ENCODE data around the gene INSYN2A.

Gene INSYN2A

GRCh38 chr10:127210936-127211466 lies 14.6 kb upstream of the INSYN2A start:
- DNase-seq: no peak
- Mint-ChIP-seq H3K4me3 (no peak overlapping the region), H3K27me3 (peaks cover 6% of the 10 kb centered on the region), H3K27ac (no peak overlapping the region), H3K4me1 (ENCODE audit: low read depth) (no peaks in the 10 kb centered on the region), H3K9me3 (no peaks in the 10 kb centered on the region), H3K36me3 (ENCODE audit: low read depth) (no peaks in the 10 kb centered on the region)

GRCh38 chr10:127207081-127207480 lies 10.7 kb upstream of the INSYN2A start:
- Mint-ChIP-seq H3K27ac (no peak overlapping the region), H3K4me1 (ENCODE audit: low read depth) (no peaks in the 10 kb centered on the region), H3K4me3 (no peak overlapping the region), H3K27me3 (no peaks in the 10 kb centered on the region), H3K36me3 (ENCODE audit: low read depth) (no peaks in the 10 kb centered on the region), H3K9me3 (no peaks in the 10 kb centered on the region)
- no peak for DNase-seq

GRCh38 chr10:127203067-127203466 lies 6.7 kb upstream of the INSYN2A start:
- no peak overlapping the region for H3K27ac Mint-ChIP-seq
- H3K4me1 Mint-ChIP-seq (ENCODE audit: low read depth): no peaks in the 10 kb centered on the region
- H3K36me3 Mint-ChIP-seq (ENCODE audit: low read depth): no peaks in the 10 kb centered on the region
- H3K27me3 Mint-ChIP-seq: peaks cover 10% of the 10 kb centered on the region
- H3K4me3 Mint-ChIP-seq: no peak overlapping the region
- no peak for DNase-seq
- H3K9me3 Mint-ChIP-seq: no peaks in the 10 kb centered on the region

- Mint-ChIP-seq H3K27me3 (peaks cover 24% of the 10 kb centered on the region), H3K27ac (no peak overlapping the region), H3K4me3 (no peak overlapping the region), H3K36me3 (ENCODE audit: low read depth) (no peaks in the 10 kb centered on the region), H3K9me3 (no peaks in the 10 kb centered on the region), H3K4me1 (ENCODE audit: low read depth) (peaks cover 3% of the 10 kb centered on the region)
- no peak for DNase-seq
These were observed 4.3 kb upstream of the INSYN2A start for GRCh38 chr10:127200646-127201045.

- Mint-ChIP-seq H3K36me3 (ENCODE audit: low read depth) (no peaks in the 10 kb centered on the region), H3K27ac (no peak overlapping the region), H3K4me1 (ENCODE audit: low read depth) (peaks cover 3% of the 10 kb centered on the region), H3K27me3 (peaks cover 39% of the 10 kb centered on the region), H3K9me3 (no peaks in the 10 kb centered on the region), H3K4me3 (no peak overlapping the region)
- DNase-seq: no peak
These were observed 2.3 kb upstream of the INSYN2A start for GRCh38 chr10:127198721-127199120.

GRCh38 chr10:127198307-127198706 lies 1.9 kb upstream of the INSYN2A start:
- peaks cover 43% of the 10 kb centered on the region for H3K27me3 Mint-ChIP-seq
- no peak for DNase-seq
- H3K4me1 Mint-ChIP-seq (ENCODE audit: low read depth): peaks cover 3% of the 10 kb centered on the region
- H3K27ac Mint-ChIP-seq: no peak overlapping the region
- H3K9me3 Mint-ChIP-seq: no peaks in the 10 kb centered on the region
- H3K4me3 Mint-ChIP-seq: no peak overlapping the region
- H3K36me3 Mint-ChIP-seq (ENCODE audit: low read depth): no peaks in the 10 kb centered on the region

GRCh38 chr10:127197154-127197432 lies 702 bp upstream of the INSYN2A start:
- Mint-ChIP-seq H3K4me1 (ENCODE audit: low read depth) (peaks cover 3% of the 10 kb centered on the region), H3K36me3 (ENCODE audit: low read depth) (no peaks in the 10 kb centered on the region), H3K9me3 (no peaks in the 10 kb centered on the region), H3K27me3 (peaks cover 52% of the 10 kb centered on the region), H3K4me3 (no peak overlapping the region), H3K27ac (no peak overlapping the region)
- DNase-seq: no peak

- no peaks in the 10 kb centered on the region for H3K36me3 Mint-ChIP-seq (ENCODE audit: low read depth)
- H3K27ac Mint-ChIP-seq: no peak overlapping the region
- H3K9me3 Mint-ChIP-seq: no peaks in the 10 kb centered on the region
- H3K4me3 Mint-ChIP-seq: no peak overlapping the region
- H3K27me3 Mint-ChIP-seq: peaks cover 57% of the 10 kb centered on the region
- DNase-seq: no peak
- peaks cover 3% of the 10 kb centered on the region for H3K4me1 Mint-ChIP-seq (ENCODE audit: low read depth)
These were observed 665 bp downstream of the INSYN2A start for GRCh38 chr10:127195571-127196281.

GRCh38 chr10:127195041-127195506 lies 1.3 kb downstream of the INSYN2A start:
- Mint-ChIP-seq H3K36me3 (ENCODE audit: low read depth) (no peaks in the 10 kb centered on the region), H3K4me3 (no peak overlapping the region), H3K4me1 (ENCODE audit: low read depth) (peaks cover 3% of the 10 kb centered on the region), H3K9me3 (no peaks in the 10 kb centered on the region), H3K27ac (no peak overlapping the region), H3K27me3 (peaks cover 58% of the 10 kb centered on the region)
- DNase-seq: no peak

- no peak for DNase-seq
- no peak overlapping the region for H3K27ac Mint-ChIP-seq
- H3K27me3 Mint-ChIP-seq: peaks cover 58% of the 10 kb centered on the region
- H3K4me3 Mint-ChIP-seq: no peak overlapping the region
- no peaks in the 10 kb centered on the region for H3K36me3 Mint-ChIP-seq (ENCODE audit: low read depth)
- H3K4me1 Mint-ChIP-seq (ENCODE audit: low read depth): peaks cover 3% of the 10 kb centered on the region
- no peaks in the 10 kb centered on the region for H3K9me3 Mint-ChIP-seq
These were observed 1.8 kb downstream of the INSYN2A start for GRCh38 chr10:127194599-127194998.

- Mint-ChIP-seq H3K4me3 (no peak overlapping the region), H3K9me3 (no peaks in the 10 kb centered on the region), H3K36me3 (ENCODE audit: low read depth) (no peaks in the 10 kb centered on the region), H3K4me1 (ENCODE audit: low read depth) (peaks cover 3% of the 10 kb centered on the region), H3K27me3 (peaks cover 56% of the 10 kb centered on the region), H3K27ac (no peak overlapping the region)
- no peak for DNase-seq
These were observed 2.3 kb downstream of the INSYN2A start for GRCh38 chr10:127194111-127194510.

- H3K4me1 Mint-ChIP-seq (ENCODE audit: low read depth): peaks cover 3% of the 10 kb centered on the region
- no peak for DNase-seq
- no peak overlapping the region for H3K27ac Mint-ChIP-seq
- no peaks in the 10 kb centered on the region for H3K36me3 Mint-ChIP-seq (ENCODE audit: low read depth)
- H3K27me3 Mint-ChIP-seq: peaks cover 49% of the 10 kb centered on the region
- no peaks in the 10 kb centered on the region for H3K9me3 Mint-ChIP-seq
- no peak overlapping the region for H3K4me3 Mint-ChIP-seq
These were observed 3.3 kb downstream of the INSYN2A start for GRCh38 chr10:127193125-127193524.

GRCh38 chr10:127190427-127190826 lies 6.0 kb downstream of the INSYN2A start:
- Mint-ChIP-seq H3K4me1 (ENCODE audit: low read depth) (no peaks in the 10 kb centered on the region), H3K9me3 (peaks cover 3% of the 10 kb centered on the region)

GRCh38 chr10:127189226-127189625 lies 7.2 kb downstream of the INSYN2A start:
- Mint-ChIP-seq H3K4me3 (no peak overlapping the region), H3K9me3 (peaks cover 4% of the 10 kb centered on the region), H3K36me3 (ENCODE audit: low read depth) (no peaks in the 10 kb centered on the region), H3K27me3 (peaks cover 23% of the 10 kb centered on the region), H3K27ac (no peak overlapping the region), H3K4me1 (ENCODE audit: low read depth) (no peaks in the 10 kb centered on the region)
- DNase-seq: no peak

More at GRCh38 chr10:127190427-127190826, 6.0 kb downstream of the INSYN2A start:
- DNase-seq: no peak
- Mint-ChIP-seq H3K36me3 (ENCODE audit: low read depth) (no peaks in the 10 kb centered on the region), H3K27me3 (peaks cover 32% of the 10 kb centered on the region), H3K4me3 (no peak overlapping the region), H3K27ac (no peak overlapping the region)

GRCh38 chr10:127186813-127187212 lies 9.6 kb downstream of the INSYN2A start:
- no peaks in the 10 kb centered on the region for H3K4me1 Mint-ChIP-seq (ENCODE audit: low read depth)
- peaks cover 6% of the 10 kb centered on the region for H3K27me3 Mint-ChIP-seq
- H3K4me3 Mint-ChIP-seq: no peak overlapping the region
- H3K9me3 Mint-ChIP-seq: peaks cover 4% of the 10 kb centered on the region
- no peak overlapping the region for H3K27ac Mint-ChIP-seq
- no peak for DNase-seq
- no peaks in the 10 kb centered on the region for H3K36me3 Mint-ChIP-seq (ENCODE audit: low read depth)

All from activated T-cell treated with anti-CD3 and anti-CD28 coated beads, Interleukin-2, amount 50 U/mL, for 24 hours (primary cell).